Muscle of back (tissue), 11 donors: ENCODE data around the gene TCEANC2. TPM values are rescaled to one million over a fixed set of nuclear protein-coding genes. Genes with fewer than 3 reads are reported as not detected.
A peak's percentile ranks its signal among the peaks of the same experiment; 100 is the strongest.

Source experiments
- DNase-seq, 3 donors: peaks; one replicate each; pipeline versions ENCODE4 v3.0.0 to v3.0.0-alpha.2; 2013
- polyA plus RNA-seq, 10 donors: library from polyadenylated mRNA; unstranded; fragments of 120-200 nt; gene quantifications; one replicate each; pipeline ENCODE4 v1.2.1, GENCODE V29; 2013; ENCODE audit not compliant: insufficient read length in 10 of 10

TCEANC2 gene
- polyA plus RNA-seq, 10 donors: 4.9 to 7.7 (median 5.6) TPM

GRCh38 chr1:54132495-54132894 lies 79.1 kb downstream of the TCEANC2 start:
- no peak for DNase-seq

DNA sequence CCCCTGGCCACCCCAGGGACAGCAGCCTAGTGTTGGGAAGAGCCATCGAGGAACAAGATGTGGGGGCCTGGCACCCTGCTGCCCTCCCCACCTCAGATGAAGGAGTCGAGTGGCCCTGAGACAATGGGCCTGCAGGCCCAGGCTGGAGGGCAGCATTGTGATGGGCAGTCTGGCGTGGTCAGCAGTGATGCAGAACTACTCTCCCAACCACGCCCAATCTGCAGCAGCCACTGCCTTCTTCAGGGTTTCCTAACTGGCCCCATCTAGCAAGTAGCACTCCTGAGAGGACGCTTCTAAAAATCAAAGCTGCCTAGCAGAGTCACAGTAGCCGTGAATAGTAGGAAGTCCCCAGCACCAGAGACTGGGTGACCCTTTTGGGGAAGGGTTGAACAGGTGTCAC lies 80.9 kb downstream of the TCEANC2 start:
- DNase-seq: no peak

GRCh38 chr1:54135436-54136120 lies 82.2 kb downstream of the TCEANC2 start:
- DNase-seq: peak in 1 of 3 donors; percentile 57

GRCh38 chr1:54136269-54136896 lies 83.0 kb downstream of the TCEANC2 start:
- no peak for DNase-seq

DNA sequence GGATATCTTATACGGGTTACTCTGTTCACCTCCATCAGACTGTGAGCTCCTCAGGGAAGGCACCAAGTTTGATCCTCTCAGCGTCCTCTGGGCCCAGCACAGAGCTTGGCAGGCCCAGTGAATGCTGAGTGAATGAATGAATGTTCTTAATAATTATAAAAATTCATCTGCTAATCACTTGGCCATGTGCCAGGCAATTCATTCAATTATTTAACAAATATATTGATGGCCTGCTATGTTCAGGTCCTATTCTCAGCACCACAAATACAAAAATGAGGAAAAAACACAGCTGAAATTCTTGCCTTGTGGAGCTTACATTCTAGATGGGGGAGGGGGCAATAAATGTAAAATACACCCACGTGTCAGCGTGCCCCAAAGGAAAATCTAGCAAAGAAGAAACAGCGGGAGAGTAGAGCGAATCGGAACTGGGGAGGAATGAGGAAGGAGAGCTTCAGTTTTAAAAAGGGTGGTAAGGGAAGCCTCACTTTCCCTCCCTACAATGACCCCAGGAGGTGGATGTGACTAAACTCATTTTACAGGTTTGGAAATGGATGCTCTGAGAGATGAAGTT lies 83.6 kb downstream of the TCEANC2 start:
- no peak for DNase-seq

DNA sequence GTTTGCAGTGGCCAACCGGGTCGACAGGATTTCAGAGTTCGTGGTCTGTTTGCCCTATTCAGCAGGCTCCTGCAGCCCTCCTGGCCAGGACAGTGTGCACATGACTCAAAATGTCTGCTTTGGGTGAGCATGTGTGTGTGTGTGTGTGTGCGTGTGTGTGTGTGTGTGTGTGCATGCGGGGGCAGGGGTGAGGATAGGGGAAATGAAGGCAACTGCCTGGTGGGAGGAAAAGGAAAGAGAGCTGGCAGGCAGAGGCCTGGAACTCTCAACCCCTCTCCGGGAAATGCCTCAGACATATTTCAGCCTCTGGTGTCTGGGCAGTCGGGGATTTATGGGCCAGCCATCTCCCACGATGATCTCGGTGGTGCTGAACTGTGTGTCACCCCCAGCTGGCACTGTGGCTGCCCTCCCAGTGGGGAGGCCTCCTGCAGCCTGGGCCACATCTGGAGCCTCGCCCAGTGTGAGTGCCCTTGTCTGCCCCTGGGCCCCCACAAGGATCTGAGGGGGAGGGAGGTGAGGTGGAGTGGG lies 84.2 kb downstream of the TCEANC2 start:
- peak in 2 of 3 donors; percentile 31 to 43 for DNase-seq

DNA sequence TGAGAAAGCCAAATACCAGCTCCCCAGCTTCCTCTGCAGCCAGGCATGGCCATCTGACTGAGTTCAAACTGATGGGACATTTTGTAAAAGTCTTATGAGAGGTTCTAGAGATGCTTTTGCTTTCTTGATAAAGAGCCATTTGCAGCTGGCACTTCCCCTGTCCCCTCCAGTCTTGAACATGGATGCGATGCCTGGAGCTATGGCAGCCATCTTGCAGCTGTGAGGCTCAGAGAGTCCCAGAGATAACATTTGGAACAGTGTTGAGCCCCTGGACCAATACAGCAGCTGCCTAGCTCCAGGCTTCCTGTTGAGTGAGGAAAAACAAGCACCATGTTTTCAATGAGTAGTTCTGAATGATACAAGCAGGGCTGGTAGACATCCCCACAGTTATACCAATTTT lies 85.6 kb downstream of the TCEANC2 start:
- no peak for DNase-seq

DNA sequence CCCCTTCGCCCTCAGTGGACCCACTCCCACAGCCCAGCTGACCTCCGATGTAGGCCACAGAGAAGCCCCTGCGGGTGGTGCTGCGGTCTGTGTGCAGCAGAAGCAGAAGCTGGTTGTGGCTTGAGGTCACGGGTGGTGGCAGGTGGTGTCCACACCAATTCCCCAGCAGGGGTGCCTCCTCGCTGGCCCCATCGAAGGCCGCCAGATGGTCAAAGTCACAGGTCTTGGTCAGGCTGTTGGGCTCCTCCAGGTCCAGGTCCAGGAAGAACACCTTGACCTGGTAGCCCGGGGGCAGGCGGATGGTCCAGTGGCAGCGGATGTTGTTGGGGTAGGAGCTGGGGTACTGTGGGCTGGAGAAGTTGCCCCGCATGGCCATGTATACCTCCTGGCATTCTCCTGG lies 86.3 kb downstream of the TCEANC2 start:
- DNase-seq: no peak

DNA sequence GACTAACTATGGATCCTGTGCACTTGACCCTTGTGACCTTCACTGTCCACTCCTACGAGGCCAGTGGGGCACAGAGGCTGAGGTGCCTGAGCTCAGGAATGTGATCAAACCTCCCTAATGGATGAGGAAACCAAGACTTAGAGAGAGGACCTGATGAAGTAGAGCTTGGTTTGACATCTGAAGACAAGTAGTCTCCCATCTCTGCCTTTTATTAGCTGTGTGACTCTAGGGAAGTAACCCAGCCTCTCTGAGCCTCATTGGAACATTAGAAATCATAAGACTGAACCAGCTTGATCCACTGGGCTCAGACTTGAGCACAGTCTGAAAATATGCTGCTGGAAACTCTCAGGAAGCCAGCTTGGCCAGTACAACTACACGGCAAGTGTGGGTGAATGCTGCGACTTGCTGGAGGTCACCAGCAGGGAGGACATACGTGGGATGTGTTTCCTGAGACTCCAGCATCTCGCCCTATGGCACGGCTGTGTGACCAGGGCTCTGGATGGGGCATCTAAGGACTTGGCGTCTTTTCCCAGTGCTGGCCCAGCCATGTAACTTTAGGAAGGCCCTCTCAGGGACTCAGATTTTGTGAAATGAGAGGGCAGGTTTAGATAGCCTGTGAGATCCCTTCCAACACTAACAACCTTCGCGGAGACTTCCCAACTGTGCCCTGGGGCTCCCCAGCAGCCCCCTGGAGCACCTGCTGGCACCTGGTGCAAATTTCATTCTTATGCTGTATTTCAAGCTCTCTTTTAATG lies 88.9 kb downstream of the TCEANC2 start:
- no peak for DNase-seq

- DNase-seq: no peak
Measured at GRCh38 chr1:54144366-54144765, 91.0 kb downstream of the TCEANC2 start.

- DNase-seq: no peak
Measured at GRCh38 chr1:54149734-54150133, 96.3 kb downstream of the TCEANC2 start.

GRCh38 chr1:54151013-54151412 lies 97.6 kb downstream of the TCEANC2 start:
- no peak for DNase-seq

- no peak for DNase-seq
Measured at GRCh38 chr1:54152696-54153095, 99.3 kb downstream of the TCEANC2 start, which contains the start of gene CDCP2. Gene CDCP2 (minus strand): TSS chr1:54153000. CDS start chr1:54152922, 78 bp downstream.

DNA sequence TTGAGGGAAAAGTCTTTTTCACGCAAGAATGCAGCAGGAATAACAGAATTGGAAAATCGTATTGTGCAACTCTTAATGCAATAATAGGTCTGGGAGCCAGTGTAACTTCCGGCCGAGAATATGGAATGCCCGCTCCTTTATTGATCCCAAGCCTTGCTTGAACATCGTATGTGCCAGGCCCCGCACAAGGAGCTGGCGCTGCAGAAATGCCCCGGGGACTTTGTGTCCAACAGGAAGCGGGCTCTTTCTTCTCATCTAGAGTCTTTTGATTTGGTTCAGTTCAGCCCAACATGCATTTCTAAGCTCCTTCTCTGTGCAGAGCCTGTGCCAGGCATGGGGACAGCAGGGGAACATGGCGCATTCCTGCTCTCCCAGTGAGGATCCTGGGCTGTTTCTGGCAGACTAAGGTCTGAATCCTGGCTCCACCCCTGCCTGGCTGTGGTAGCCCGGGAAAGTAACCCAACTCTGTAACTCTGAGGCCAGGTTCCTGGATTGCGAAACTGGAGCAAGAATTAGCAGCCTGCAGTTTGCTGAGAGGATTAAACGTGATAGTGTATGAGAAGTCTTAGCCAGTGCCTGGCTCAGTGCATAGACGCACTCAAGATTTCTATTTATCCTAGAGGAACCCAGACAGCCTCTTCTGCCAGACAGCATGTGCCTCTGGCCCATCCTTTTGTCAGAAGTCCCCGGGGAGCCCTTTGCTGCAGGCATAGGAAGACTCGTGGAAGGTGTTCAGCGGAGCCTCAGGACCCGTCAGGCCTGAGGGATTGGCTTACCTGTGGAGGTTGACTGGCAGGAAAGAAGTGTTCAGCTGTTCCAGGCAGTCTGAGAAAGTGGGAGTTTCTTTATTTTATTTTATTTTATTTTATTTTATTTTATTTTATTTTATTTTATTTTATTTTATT lies 100.4 kb downstream of the TCEANC2 start:
- peak; percentile 47 to 83 (median 58) for DNase-seq

Other genes with a start within 250 kb of the TCEANC2 start
- gene NDC1, start 215.3 kb upstream of the TCEANC2 start, polyA plus RNA-seq: 10 to 100 TPM in 9 of 10 donors, 1 to 10 TPM in 1; 9.6 to 16.3 (median 12.3) TPM
- gene YIPF1, start 163.8 kb upstream of the TCEANC2 start, polyA plus RNA-seq: 10 to 100 TPM; 12.7 to 17.1 (median 14.3) TPM
- under 1 TPM in 6 of 10 donors, not detected in 4; 0.11 to 0.49 (median 0.23) TPM for gene DIO1, start 159.4 kb upstream of the TCEANC2 start, polyA plus RNA-seq
- gene IFT25, start 107.9 kb upstream of the TCEANC2 start, polyA plus RNA-seq: 10 to 100 TPM; 20.3 to 32.2 (median 25.4) TPM
- gene LRRC42, start 107.3 kb upstream of the TCEANC2 start, polyA plus RNA-seq: 10 to 100 TPM; 20.6 to 34.4 (median 23.3) TPM
- not detected for gene LDLRAD1, start 35.4 kb upstream of the TCEANC2 start, polyA plus RNA-seq
- gene TMEM59, start 404 bp upstream of the TCEANC2 start, polyA plus RNA-seq: 100 to 1,000 TPM; 140 to 172 (median 156) TPM
- gene CDCP2, start 99.4 kb downstream of the TCEANC2 start, polyA plus RNA-seq: under 1 TPM in 3 of 10 donors, not detected in 7; 0.08 to 0.20 (median 0.10) TPM
- gene CYB5RL, start 146.4 kb downstream of the TCEANC2 start, polyA plus RNA-seq: 1 to 10 TPM; 4.3 to 8.4 (median 5.7) TPM
- 10 to 100 TPM; 54.6 to 64.7 (median 62.6) TPM for gene MRPL37, start 146.6 kb downstream of the TCEANC2 start, polyA plus RNA-seq